GM18526 (cell line): ENCODE results near the gene TPSB2.

Experiments used
- POLR2A ChIP-seq: IDR thresholded peaks from 3 replicates; pipeline ENCODE4 v1.6.1; 2011; ENCODE audit not compliant: insufficient read length; ENCODE audit errors: extremely low read depth

Gene TPSB2

GRCh38 chr16:1225051-1225451 is 4.9 kb downstream of the TPSB2 start, which contains the start of gene TPSG1:
Gene TPSG1 (minus strand): TSS chr16:1225268. CDS start chr16:1225252, 16 bp downstream.
- TF ChIP-seq POLR2A: no peak

GRCh38 chr16:1224558-1224957 is 5.4 kb downstream of the TPSB2 start:
- TF ChIP-seq POLR2A: no peak

- TF ChIP-seq POLR2A: no peak
Observed at GRCh38 chr16:1223355-1224214, 6.4 kb downstream of the TPSB2 start.

- no peak for TF ChIP-seq POLR2A
Observed at GRCh38 chr16:1222553-1223354, 7.2 kb downstream of the TPSB2 start.

- no peak for TF ChIP-seq POLR2A
Observed at GRCh38 chr16:1221628-1222552, 8.1 kb downstream of the TPSB2 start.

GRCh38 chr16:1220841-1221627 is 8.9 kb downstream of the TPSB2 start:
- no peak for TF ChIP-seq POLR2A

- TF ChIP-seq POLR2A: no peak
Observed at GRCh38 chr16:1220098-1220728, 9.8 kb downstream of the TPSB2 start.

GRCh38 chr16:1218930-1219611 is 10.9 kb downstream of the TPSB2 start:
- no peak for TF ChIP-seq POLR2A

- no peak for TF ChIP-seq POLR2A
Observed at GRCh38 chr16:1218061-1218929, 11.7 kb downstream of the TPSB2 start.

- TF ChIP-seq POLR2A: no peak
Observed at GRCh38 chr16:1217526-1217925, 12.5 kb downstream of the TPSB2 start.

GRCh38 chr16:1216681-1217400 is 13.1 kb downstream of the TPSB2 start:
- no peak for TF ChIP-seq POLR2A

GRCh38 chr16:1216296-1216619 is 13.7 kb downstream of the TPSB2 start:
- no peak for TF ChIP-seq POLR2A
